WERI-Rb-1 (cell line): ENCODE data around the gene C11orf86.

Source experiments
- DNase-seq: peaks from one replicate; pipeline ENCODE4 v3.0.0-alpha.2; 2020
- H3K27ac ChIP-seq: fragments of 250-450 bp; sonication (Bioruptor Pico); 2 replicates; pipeline ENCODE4 v1.5.1; 2020; ENCODE audit warnings: mild to moderate bottlenecking, moderate library complexity
- H3K27me3 ChIP-seq: fragments of 250-450 bp; sonication (Bioruptor Pico); 2 replicates; pipeline ENCODE4 v1.5.1; 2021; ENCODE audit warnings: mild to moderate bottlenecking, low read depth, moderate library complexity; ENCODE audit not compliant: insufficient read depth, severe bottlenecking
- H3K36me3 ChIP-seq: fragments of 250-450 bp; sonication (Bioruptor Pico); 2 replicates; pipeline ENCODE4 v1.5.1; 2020; ENCODE audit warnings: mild to moderate bottlenecking, moderate library complexity
- H3K4me3 ChIP-seq: 2 replicates; pipeline ENCODE4 v1.5.1; 2011; ENCODE audit warnings: low read depth, mild to moderate bottlenecking, control low read depth, low read length
- H3K9me3 ChIP-seq: fragments of 250-450 bp; sonication (Bioruptor Pico); 2 replicates; pipeline ENCODE4 v1.5.1; 2021; ENCODE audit warnings: mild to moderate bottlenecking, moderate library complexity; ENCODE audit not compliant: severe bottlenecking
- TF ChIP-seq, protein P1 (sequence below): IDR thresholded peaks from 2 replicates; pipeline ENCODE4 v1.5.1; 2011; ENCODE audit warnings: low read depth, mild to moderate bottlenecking, control low read depth, inconsistent platforms, low read length

C11orf86 gene

DNA sequence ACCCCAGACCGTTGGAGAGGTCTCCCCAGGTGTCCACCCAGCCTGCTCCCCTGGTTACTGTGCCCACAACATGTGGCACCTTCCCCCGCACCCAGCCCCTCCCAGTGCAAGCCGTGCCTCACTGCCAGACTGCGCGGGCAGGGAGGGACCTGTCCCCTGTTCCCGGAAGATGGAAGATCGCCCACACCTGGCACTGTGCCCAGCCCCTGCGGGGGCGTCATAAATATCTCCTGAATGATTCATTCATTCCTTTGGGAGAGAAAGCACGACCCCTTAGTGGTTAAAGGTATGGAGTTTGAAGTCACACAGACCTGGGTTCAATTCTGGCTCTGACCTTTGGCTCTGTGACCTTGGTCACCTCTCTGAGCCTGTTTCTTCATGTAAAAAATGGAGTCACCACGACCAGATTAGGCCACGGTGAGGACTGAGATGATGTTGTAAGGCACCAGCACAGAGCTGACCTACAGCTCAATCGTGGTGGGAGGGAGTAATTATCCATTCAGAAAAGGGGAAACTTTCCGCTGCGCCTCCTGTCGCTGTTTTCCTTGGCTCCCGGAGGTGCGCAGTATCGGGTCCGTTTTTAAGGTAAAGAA is 47.3 kb downstream of the C11orf86 start:
- no peaks in the 10 kb centered on the region for H3K9me3 ChIP-seq
- no peak overlapping the region for H3K27ac ChIP-seq
- H3K4me3 ChIP-seq: peak overlapping the region; percentile 17
- TF ChIP-seq, protein P1, sequence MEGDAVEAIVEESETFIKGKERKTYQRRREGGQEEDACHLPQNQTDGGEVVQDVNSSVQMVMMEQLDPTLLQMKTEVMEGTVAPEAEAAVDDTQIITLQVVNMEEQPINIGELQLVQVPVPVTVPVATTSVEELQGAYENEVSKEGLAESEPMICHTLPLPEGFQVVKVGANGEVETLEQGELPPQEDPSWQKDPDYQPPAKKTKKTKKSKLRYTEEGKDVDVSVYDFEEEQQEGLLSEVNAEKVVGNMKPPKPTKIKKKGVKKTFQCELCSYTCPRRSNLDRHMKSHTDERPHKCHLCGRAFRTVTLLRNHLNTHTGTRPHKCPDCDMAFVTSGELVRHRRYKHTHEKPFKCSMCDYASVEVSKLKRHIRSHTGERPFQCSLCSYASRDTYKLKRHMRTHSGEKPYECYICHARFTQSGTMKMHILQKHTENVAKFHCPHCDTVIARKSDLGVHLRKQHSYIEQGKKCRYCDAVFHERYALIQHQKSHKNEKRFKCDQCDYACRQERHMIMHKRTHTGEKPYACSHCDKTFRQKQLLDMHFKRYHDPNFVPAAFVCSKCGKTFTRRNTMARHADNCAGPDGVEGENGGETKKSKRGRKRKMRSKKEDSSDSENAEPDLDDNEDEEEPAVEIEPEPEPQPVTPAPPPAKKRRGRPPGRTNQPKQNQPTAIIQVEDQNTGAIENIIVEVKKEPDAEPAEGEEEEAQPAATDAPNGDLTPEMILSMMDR: no peak
- peaks cover 22% of the 10 kb centered on the region for H3K27me3 ChIP-seq
- DNase-seq: no peak
- H3K36me3 ChIP-seq: no peaks in the 10 kb centered on the region

DNA sequence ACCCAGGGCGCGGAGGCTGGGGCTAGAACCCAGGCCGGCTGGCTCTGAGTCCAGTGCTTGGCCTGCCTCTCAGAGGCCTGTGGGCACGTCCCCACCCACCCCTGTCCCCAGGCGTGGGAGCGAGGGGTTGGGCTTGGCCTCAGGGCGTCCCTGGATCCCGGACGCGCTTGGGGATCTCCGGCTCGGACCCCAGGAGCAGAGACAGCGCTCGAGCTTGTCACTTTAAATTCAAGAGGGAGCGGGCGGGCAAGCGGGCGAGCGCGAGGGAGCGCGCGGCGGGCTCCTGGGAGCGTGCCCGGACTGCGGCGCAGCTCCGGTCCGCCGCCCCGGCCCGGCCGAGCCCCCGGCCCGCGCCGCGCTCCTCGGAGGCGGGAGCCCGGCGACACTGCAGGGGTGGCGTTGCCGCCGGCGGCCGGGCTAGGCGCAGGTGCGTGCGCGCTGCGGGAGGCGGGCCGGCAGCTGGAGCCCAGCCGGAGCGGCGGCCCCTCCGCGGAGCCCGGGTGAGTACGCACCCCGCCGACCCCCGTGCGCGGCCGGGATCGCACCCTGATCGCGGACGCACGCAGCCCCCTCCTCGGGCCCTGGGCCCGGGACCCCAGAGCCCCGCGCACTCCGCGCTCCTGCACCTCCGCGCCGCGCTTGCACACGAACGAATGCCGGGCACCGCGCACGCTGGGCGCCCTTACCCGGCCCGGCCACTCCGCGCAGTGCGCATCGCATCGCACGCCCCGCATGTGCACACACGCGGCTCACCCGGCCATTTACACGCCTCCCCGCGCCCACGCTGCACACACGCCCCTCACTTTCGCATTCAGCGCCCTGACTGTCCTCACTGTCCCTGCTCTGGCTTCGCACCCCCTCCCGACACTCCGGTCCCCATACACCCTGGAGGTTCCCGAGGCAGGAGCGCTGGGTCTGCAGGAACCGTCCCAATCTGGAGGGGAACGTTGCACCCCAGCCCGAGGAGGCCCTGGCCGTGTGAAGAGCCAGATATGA is 48.2 kb downstream of the C11orf86 start, which contains the start of gene SYT12:
Gene SYT12, plus strand, starts transcription at position 174 of the 996 bp plus-strand sequence. CDS start 7,011 bp downstream, outside the sequence.
- Histone ChIP-seq H3K36me3 (no peaks in the 10 kb centered on the region), H3K27me3 (peaks cover 22% of the 10 kb centered on the region), H3K9me3 (no peaks in the 10 kb centered on the region), H3K27ac (no peak within 1 kb of the TSS), H3K4me3 (peak within 1 kb of the TSS; percentile 36)
- TF ChIP-seq, protein P1: no peak
- DNase-seq: peak; percentile 16

DNA sequence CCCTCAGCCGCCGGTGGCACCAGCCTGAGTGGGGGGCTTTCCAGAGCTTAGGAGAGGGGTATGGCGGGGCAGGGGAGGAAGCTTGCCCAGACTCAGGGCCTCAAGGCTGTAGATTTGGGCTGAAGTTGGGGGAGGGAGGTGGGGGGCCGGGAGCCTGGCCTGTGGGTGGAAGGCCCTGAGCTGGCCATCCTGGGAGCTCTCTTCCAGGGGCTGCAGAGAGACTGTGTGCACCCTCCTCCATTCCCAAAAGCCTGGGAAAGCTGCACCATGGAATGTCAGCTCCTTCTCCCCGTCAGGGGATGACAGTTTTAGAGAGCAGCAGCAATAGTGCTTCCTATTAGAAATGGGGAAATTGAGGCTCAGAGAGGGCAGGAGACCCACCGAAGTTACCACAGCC is 48.9 kb downstream of the C11orf86 start:
- TF ChIP-seq, protein P1: no peak
- DNase-seq: no peak
- Histone ChIP-seq H3K9me3 (no peaks in the 10 kb centered on the region), H3K27me3 (peaks cover 22% of the 10 kb centered on the region), H3K4me3 (no peak overlapping the region; the same call in 1 of the 2 replicates), H3K36me3 (no peaks in the 10 kb centered on the region), H3K27ac (no peak overlapping the region)

DNA sequence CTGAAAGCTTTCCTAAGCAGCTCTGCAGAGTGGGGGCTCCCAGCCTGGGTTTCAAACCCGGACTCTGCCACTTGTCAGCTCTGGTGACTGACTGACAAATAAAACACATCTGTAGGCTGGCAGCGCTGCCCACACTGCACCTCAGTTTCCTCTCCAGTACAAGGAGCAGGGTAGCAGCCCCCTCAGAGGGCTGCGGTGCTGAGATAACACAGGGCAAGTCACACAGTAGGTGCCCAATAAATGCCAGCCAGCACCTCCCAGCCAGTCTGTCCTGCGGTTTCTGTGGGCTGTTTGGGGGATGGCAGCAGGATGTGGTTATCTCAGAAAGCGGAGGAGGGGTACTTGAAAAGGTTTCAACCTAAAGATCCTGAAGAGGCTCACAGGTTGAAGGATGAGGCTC is 49.3 kb downstream of the C11orf86 start:
- Histone ChIP-seq H3K4me3 (no peak overlapping the region), H3K27ac (no peak overlapping the region), H3K9me3 (no peaks in the 10 kb centered on the region), H3K36me3 (no peaks in the 10 kb centered on the region), H3K27me3 (peaks cover 22% of the 10 kb centered on the region)
- TF ChIP-seq, protein P1: no peak
- DNase-seq: no peak

DNA sequence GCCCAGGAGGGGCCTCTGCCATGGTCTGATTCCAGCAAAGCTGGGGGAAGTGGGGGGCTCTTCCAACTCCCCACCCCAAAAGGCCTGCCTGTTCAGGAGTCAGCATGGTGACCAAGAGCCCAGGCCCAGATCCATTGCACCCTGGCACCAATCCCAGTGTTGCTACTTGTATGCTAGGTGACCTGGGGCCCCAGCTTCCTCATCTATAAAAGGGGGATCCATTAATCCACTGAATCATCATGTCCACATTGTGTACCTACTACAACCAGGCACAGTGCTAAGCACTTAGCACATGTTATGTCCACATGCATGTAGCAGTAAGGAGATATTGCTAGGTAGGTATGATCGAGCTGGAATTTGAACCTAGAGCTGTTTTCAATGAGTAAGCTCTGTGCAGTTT is 49.9 kb downstream of the C11orf86 start:
- no peak overlapping the region for H3K4me3 ChIP-seq
- DNase-seq: no peak
- H3K27me3 ChIP-seq: peaks cover 22% of the 10 kb centered on the region
- H3K27ac ChIP-seq: no peak overlapping the region
- H3K9me3 ChIP-seq: no peaks in the 10 kb centered on the region
- TF ChIP-seq, protein P1: no peak
- H3K36me3 ChIP-seq: no peaks in the 10 kb centered on the region
